ENCODE measurements around the gene TRIM36. TPM values are rescaled to one million over a fixed set of nuclear protein-coding genes. Genes with fewer than 3 reads are reported as not detected.

The TRIM36 gene
- total and polyA plus RNA-seq, 10 of the 15 experiments (the other 5 are each of a cell fraction or from before 2014, with no cell fraction given), result 0.01 to 0.09 (median 0.07) TPM; not detected in 6

DNA sequence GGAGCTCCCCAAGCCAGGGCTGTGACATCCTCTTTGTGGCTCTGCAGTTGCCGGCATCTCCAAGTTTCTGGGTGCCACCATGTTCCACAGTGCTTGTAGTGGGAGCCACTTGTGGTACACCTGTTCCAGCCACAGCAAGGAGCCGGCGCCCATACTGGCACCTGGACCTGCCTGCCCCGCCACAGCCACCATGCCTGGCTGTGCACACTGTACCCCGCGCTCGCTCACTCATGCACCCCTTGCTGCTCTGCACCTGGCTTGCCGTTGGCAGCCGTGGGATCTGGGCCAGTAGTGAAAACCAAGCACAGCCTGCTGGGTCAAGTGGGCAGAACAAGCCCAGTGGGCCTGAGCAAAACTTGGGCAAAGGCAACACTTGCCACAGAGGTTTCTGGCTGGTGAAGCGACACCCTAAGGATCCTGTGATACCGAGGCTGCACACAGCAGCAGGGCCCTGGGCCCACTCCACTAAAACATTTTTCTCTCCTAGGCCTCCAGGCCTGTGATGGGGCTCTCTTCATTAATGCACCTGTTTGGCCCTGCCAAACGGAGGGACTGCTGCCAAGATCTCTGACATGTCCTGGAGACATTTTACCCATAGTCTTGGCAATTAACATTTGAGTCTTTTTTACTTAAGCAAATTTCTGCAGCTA lies 2.8 kb downstream of the TRIM36 start:
- Histone ChIP-seq H3K79me2 (ENCODE audit: control insufficient read depth, insufficient read depth, low read length) (no peaks in the 10 kb centered on the region), H3K9me3 (replicated peaks; ENCODE audit: control insufficient read depth, insufficient read depth, low read length) (peaks cover 8% of the 10 kb centered on the region; the same call in 2 of the 3 replicates), H3K4me1 (ENCODE audit: control insufficient read depth, insufficient read depth, low read length) (no peaks in the 10 kb centered on the region), H2AFZ (ENCODE audit: control insufficient read depth, low read depth, low read length) (no peak overlapping the region), H3K4me2 (ENCODE audit: control insufficient read depth, insufficient read depth) (no peak overlapping the region), H3K27ac (ENCODE audit: control insufficient read depth, insufficient read depth) (no peak overlapping the region), H3K9ac (ENCODE audit: control insufficient read depth, insufficient read depth, low read length) (no peak overlapping the region), H3K27me3 (replicated peaks in 1 of 2; ENCODE audit: control insufficient read depth in 2 of 2, insufficient read depth in 2 of 2, low read length in 1 of 2) (peaks cover 2 to 21% of the 10 kb centered on the region in 2 experiments), H3K36me3 (ENCODE audit: control insufficient read depth in 2 of 2, insufficient read depth in 2 of 2, low read length in 1 of 2) (no peaks in the 10 kb centered on the region), H3K4me3 (no peak overlapping the region), H4K20me1 (ENCODE audit: control insufficient read depth, insufficient read depth) (no peaks in the 10 kb centered on the region)
- no TSS peak for BruUV-seq (replicated peaks)
- ChIA-PET CTCF (no interaction called here), RAD21 (ENCODE audit: unreplicated experiment) (no interaction called here), SMC1A (ENCODE audit: uncharacterized antibody, unreplicated experiment) (no interaction called here), POLR2A (no interaction called here)
- 85% methylated on average over 12 of the region's 12 CpGs for WGBS (ENCODE audit: insufficient coverage, insufficient replicate concordance, low lambda C conversion rate, missing lambda C conversion rate)
- TF ChIP-seq NFYA (IDR thresholded peaks at IDR 0.05; ENCODE audit: borderline replicate concordance, low read depth, low read length) (no peak), IKZF1 (conservative IDR thresholded peaks at IDR 0.05) (no peak), YY1 (IDR thresholded peaks at IDR 0.05; ENCODE audit: low read depth, low read length) (no peak), POLR2AphosphoS5 (IDR thresholded peaks at IDR 0.05; ENCODE audit: low read length) (no peak), RBBP5 (conservative IDR thresholded peaks at IDR 0.05) (no peak), RFX5 (IDR thresholded peaks at IDR 0.05; ENCODE audit: low read depth, low read length) (no peak), KAT2A (conservative IDR thresholded peaks at IDR 0.05; ENCODE audit: control insufficient read depth, low read depth, low read length) (no peak), PAX8 (IDR thresholded peaks at IDR 0.05) (no peak), JUND (IDR thresholded peaks at IDR 0.05; ENCODE audit: low read depth, low read length) (no peak), FOXM1 (IDR thresholded peaks at IDR 0.05; ENCODE audit: low read depth, low read length) (no peak)
- TF ChIP-seq, protein P1, sequence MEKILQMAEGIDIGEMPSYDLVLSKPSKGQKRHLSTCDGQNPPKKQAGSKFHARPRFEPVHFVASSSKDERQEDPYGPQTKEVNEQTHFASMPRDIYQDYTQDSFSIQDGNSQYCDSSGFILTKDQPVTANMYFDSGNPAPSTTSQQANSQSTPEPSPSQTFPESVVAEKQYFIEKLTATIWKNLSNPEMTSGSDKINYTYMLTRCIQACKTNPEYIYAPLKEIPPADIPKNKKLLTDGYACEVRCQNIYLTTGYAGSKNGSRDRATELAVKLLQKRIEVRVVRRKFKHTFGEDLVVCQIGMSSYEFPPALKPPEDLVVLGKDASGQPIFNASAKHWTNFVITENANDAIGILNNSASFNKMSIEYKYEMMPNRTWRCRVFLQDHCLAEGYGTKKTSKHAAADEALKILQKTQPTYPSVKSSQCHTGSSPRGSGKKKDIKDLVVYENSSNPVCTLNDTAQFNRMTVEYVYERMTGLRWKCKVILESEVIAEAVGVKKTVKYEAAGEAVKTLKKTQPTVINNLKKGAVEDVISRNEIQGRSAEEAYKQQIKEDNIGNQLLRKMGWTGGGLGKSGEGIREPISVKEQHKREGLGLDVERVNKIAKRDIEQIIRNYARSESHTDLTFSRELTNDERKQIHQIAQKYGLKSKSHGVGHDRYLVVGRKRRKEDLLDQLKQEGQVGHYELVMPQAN (conservative IDR thresholded peaks at IDR 0.05), result no peak
- TF ChIP-seq, protein P2, sequence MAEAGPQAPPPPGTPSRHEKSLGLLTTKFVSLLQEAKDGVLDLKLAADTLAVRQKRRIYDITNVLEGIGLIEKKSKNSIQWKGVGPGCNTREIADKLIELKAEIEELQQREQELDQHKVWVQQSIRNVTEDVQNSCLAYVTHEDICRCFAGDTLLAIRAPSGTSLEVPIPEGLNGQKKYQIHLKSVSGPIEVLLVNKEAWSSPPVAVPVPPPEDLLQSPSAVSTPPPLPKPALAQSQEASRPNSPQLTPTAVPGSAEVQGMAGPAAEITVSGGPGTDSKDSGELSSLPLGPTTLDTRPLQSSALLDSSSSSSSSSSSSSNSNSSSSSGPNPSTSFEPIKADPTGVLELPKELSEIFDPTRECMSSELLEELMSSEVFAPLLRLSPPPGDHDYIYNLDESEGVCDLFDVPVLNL (IDR thresholded peaks at IDR 0.05; ENCODE audit: low read depth, low read length), result no peak
- TF ChIP-seq, protein P3, sequence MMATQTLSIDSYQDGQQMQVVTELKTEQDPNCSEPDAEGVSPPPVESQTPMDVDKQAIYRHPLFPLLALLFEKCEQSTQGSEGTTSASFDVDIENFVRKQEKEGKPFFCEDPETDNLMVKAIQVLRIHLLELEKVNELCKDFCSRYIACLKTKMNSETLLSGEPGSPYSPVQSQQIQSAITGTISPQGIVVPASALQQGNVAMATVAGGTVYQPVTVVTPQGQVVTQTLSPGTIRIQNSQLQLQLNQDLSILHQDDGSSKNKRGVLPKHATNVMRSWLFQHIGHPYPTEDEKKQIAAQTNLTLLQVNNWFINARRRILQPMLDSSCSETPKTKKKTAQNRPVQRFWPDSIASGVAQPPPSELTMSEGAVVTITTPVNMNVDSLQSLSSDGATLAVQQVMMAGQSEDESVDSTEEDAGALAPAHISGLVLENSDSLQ (IDR thresholded peaks at IDR 0.05), result no peak
- TF ChIP-seq, protein P4, sequence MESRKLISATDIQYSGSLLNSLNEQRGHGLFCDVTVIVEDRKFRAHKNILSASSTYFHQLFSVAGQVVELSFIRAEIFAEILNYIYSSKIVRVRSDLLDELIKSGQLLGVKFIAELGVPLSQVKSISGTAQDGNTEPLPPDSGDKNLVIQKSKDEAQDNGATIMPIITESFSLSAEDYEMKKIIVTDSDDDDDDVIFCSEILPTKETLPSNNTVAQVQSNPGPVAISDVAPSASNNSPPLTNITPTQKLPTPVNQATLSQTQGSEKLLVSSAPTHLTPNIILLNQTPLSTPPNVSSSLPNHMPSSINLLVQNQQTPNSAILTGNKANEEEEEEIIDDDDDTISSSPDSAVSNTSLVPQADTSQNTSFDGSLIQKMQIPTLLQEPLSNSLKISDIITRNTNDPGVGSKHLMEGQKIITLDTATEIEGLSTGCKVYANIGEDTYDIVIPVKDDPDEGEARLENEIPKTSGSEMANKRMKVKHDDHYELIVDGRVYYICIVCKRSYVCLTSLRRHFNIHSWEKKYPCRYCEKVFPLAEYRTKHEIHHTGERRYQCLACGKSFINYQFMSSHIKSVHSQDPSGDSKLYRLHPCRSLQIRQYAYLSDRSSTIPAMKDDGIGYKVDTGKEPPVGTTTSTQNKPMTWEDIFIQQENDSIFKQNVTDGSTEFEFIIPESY (IDR thresholded peaks at IDR 0.05), result no peak
- no peak for FAIRE-seq
- DNase-seq (ENCODE audit: low read depth, low spot score), result no peak
- intact Hi-C loops (cut with micrococcal nuclease; ENCODE audit: unreplicated experiment) (loop anchor here (5.0 kb wide), 1 partner anchor 80 kb away; no protein-coding TSS in a partner anchor), in situ Hi-C loops (cut with MboI) (no loop called here)
- ATAC-seq, result no peak

Measured in GM12878 (cell line).